H9 (cell line): ENCODE measurements around the gene DNAJC5. TPM values are rescaled to one million over a fixed set of nuclear protein-coding genes. Genes with fewer than 3 reads are reported as not detected.

ENCODE experiments used
- DNase-seq: peaks from one replicate; pipeline ENCODE4 v3.0.0-alpha.2; 2017
- H2AFZ ChIP-seq: one replicate; pipeline ENCODE4 v1.6.1; 2013; ENCODE audit warnings: mild to moderate bottlenecking, low read length, control low read depth, moderate library complexity
- H2AK5ac ChIP-seq: 2 replicates; pipeline ENCODE4 v1.6.1; 2013; ENCODE audit warnings: low read length, control low read depth, mixed read lengths; ENCODE audit not compliant: insufficient read length
- H2BK120ac ChIP-seq: one replicate; pipeline ENCODE4 v1.6.1; 2013; ENCODE audit warnings: low read depth, mild to moderate bottlenecking, low read length, control low read depth, inconsistent platforms; ENCODE audit not compliant: poor library complexity, severe bottlenecking
- H2BK12ac ChIP-seq: 2 replicates; pipeline ENCODE4 v1.6.1; 2013; ENCODE audit warnings: low read length, control low read depth, mixed read lengths, low read depth; ENCODE audit not compliant: insufficient read length
- H2BK15ac ChIP-seq: 2 replicates; pipeline ENCODE4 v1.6.1; 2013; ENCODE audit warnings: low read depth, low read length, control low read depth
- H2BK20ac ChIP-seq: one replicate; pipeline ENCODE4 v1.6.1; 2013; ENCODE audit warnings: low read depth, mild to moderate bottlenecking, low read length, control low read depth, inconsistent platforms; ENCODE audit not compliant: poor library complexity, severe bottlenecking
- H2BK5ac ChIP-seq: 2 replicates; pipeline ENCODE4 v1.6.1; 2013; ENCODE audit warnings: low read length, control low read depth, mixed read lengths; ENCODE audit not compliant: insufficient read length
- H3K14ac ChIP-seq: 2 replicates; pipeline ENCODE4 v1.6.1; 2013; ENCODE audit warnings: low read length, control low read depth; ENCODE audit not compliant: insufficient read depth
- H3K18ac ChIP-seq: 2 replicates; pipeline ENCODE4 v1.6.1; 2013; ENCODE audit warnings: low read depth, mild to moderate bottlenecking, mixed read lengths, low read length, control low read depth; ENCODE audit not compliant: insufficient read length
- H3K23ac ChIP-seq: 2 replicates; pipeline ENCODE4 v1.6.1; 2013; ENCODE audit warnings: low read length, control low read depth, mixed read lengths, low read depth; ENCODE audit not compliant: insufficient read length
- H3K23me2 ChIP-seq: 2 replicates; pipeline ENCODE4 v1.6.1; 2013; ENCODE audit warnings: low read depth, mild to moderate bottlenecking, mixed read lengths, low read length, control low read depth; ENCODE audit not compliant: insufficient read length, poor library complexity, severe bottlenecking
- H3K27ac ChIP-seq: 2 replicates; pipeline ENCODE4 v1.5.1; 2013; ENCODE audit warnings: low read length, control low read depth, mixed read lengths, low read depth; ENCODE audit not compliant: insufficient read length
- H3K27me3 ChIP-seq: 2 replicates; pipeline ENCODE4 v1.6.1; 2013; ENCODE audit warnings: low read length, control low read depth, inconsistent platforms; ENCODE audit not compliant: insufficient read depth
- H3K4ac ChIP-seq: 2 replicates; pipeline ENCODE4 v1.6.1; 2013; ENCODE audit warnings: low read depth, mild to moderate bottlenecking, control low read depth, inconsistent platforms, low read length, moderate library complexity
- H3K4me1 ChIP-seq: 2 replicates; pipeline ENCODE4 v1.6.1; 2013; ENCODE audit warnings: low read length, control low read depth, inconsistent platforms; ENCODE audit not compliant: insufficient read depth
- H3K4me2 ChIP-seq: 2 replicates; pipeline ENCODE4 v1.6.1; 2013; ENCODE audit warnings: low read length, control low read depth, mixed read lengths; ENCODE audit not compliant: insufficient read length, insufficient read depth
- H3K56ac ChIP-seq: 2 replicates; pipeline ENCODE4 v1.6.1; 2013; ENCODE audit warnings: low read depth, mild to moderate bottlenecking, mixed read lengths, low read length, control low read depth; ENCODE audit not compliant: insufficient read length
- H3K79me1 ChIP-seq: 2 replicates; pipeline ENCODE4 v1.6.1; 2013; ENCODE audit warnings: low read depth, mild to moderate bottlenecking, moderate library complexity, low read length, control low read depth, inconsistent platforms; ENCODE audit not compliant: insufficient read depth, poor library complexity, severe bottlenecking
- H3K79me2 ChIP-seq: 2 replicates; pipeline ENCODE4 v1.6.1; 2013; ENCODE audit warnings: low read length, control low read depth, inconsistent platforms; ENCODE audit not compliant: insufficient read depth
- H3K9ac ChIP-seq: 2 replicates; pipeline ENCODE4 v1.6.1; 2013; ENCODE audit warnings: low read length, control low read depth, mixed read lengths; ENCODE audit not compliant: insufficient read length; ENCODE audit errors: extremely low read depth
- H3K9me3 ChIP-seq: one replicate; pipeline ENCODE4 v1.6.1; 2013; ENCODE audit warnings: low read depth, low read length, inconsistent platforms; ENCODE audit not compliant: control insufficient read depth
- H3T11ph ChIP-seq: one replicate; pipeline ENCODE4 v1.6.1; 2013; ENCODE audit warnings: mild to moderate bottlenecking, low read length, control low read depth, inconsistent platforms
- H4K20me1 ChIP-seq: one replicate; pipeline ENCODE4 v1.6.1; 2013; ENCODE audit not compliant: control insufficient read depth, insufficient read length, insufficient read depth
- H4K5ac ChIP-seq: 2 replicates; pipeline ENCODE4 v1.6.1; 2013; ENCODE audit warnings: low read depth, mild to moderate bottlenecking, mixed read lengths, low read length, control low read depth; ENCODE audit not compliant: insufficient read length
- H4K8ac ChIP-seq: replicated peaks from 2 replicates; pipeline ENCODE4 v1.6.1; 2013; ENCODE audit warnings: low read length, control low read depth, mixed read lengths, low read depth; ENCODE audit not compliant: insufficient read length
- H4K91ac ChIP-seq: 2 replicates; pipeline ENCODE4 v1.6.1; 2013; ENCODE audit warnings: low read depth, mild to moderate bottlenecking, moderate library complexity, mixed read lengths, low read length, control low read depth; ENCODE audit not compliant: insufficient read length
- H3K27ac Mint-ChIP-seq, 3 experiments: 2 replicates in 2 of 3; 3 replicates in 1 of 3; pipeline ENCODE4 v1.8.0; 2020 to 2021; ENCODE audit warnings: mixed read lengths in 3 of 3, mild to moderate bottlenecking in 1 of 3, moderate library complexity in 1 of 3
- H3K27me3 Mint-ChIP-seq: 2 replicates; pipeline ENCODE4 v1.8.0; 2021; ENCODE audit warnings: low read depth, mild to moderate bottlenecking, moderate library complexity, mixed read lengths
- H3K36me3 Mint-ChIP-seq, 3 experiments: 2 replicates in 2 of 3; 3 replicates in 1 of 3; pipeline ENCODE4 v1.8.0; 2020 to 2021; ENCODE audit warnings: low read depth in 3 of 3, mixed read lengths in 3 of 3; ENCODE audit not compliant: insufficient read depth in 1 of 3
- H3K4me1 Mint-ChIP-seq, 2 experiments: 2 replicates each; pipeline ENCODE4 v1.8.0; 2020; ENCODE audit warnings: mixed read lengths in 2 of 2
- H3K4me3 Mint-ChIP-seq, 2 experiments: 2 replicates in 1 of 2; 3 replicates in 1 of 2; pipeline ENCODE4 v1.8.0; 2020 to 2021; ENCODE audit warnings: mild to moderate bottlenecking in 2 of 2, mixed read lengths in 2 of 2, moderate library complexity in 1 of 2
- H3K9me3 Mint-ChIP-seq, 2 experiments: 2 replicates in 1 of 2; 3 replicates in 1 of 2; pipeline ENCODE4 v1.8.0; 2020; ENCODE audit warnings: mild to moderate bottlenecking in 2 of 2, mixed read lengths in 2 of 2, moderate library complexity in 1 of 2
- WGBS: extraction: QIAGEN DNeasy Blood & Tissue Kit; methylation state at CpG from one replicate; pipeline ENCODE4 v1.1.7; 2013; ENCODE audit warnings: missing lambda C conversion rate, low lambda C conversion rate, mixed read lengths; ENCODE audit not compliant: insufficient read length; ENCODE audit errors: extremely low coverage; 5-methylcytosine and 5-hydroxymethylcytosine counted together
- total RNA-seq: library from RNA; stranded (reverse); gene quantifications from 2 replicates; pipeline ENCODE4 v1.2.1, GENCODE V29; 2021
- TF ChIP-seq, protein P1 (sequence below): fragments of 200-600 bp; sonication (generic); conservative IDR thresholded peaks from 3 replicates; pipeline ENCODE4 v1.8.0; 2021; ENCODE audit warnings: antibody characterized with exemption, mild to moderate bottlenecking

Gene DNAJC5
- total RNA-seq, 1 experiment from 2014 or later, result 43.0 TPM

DNA sequence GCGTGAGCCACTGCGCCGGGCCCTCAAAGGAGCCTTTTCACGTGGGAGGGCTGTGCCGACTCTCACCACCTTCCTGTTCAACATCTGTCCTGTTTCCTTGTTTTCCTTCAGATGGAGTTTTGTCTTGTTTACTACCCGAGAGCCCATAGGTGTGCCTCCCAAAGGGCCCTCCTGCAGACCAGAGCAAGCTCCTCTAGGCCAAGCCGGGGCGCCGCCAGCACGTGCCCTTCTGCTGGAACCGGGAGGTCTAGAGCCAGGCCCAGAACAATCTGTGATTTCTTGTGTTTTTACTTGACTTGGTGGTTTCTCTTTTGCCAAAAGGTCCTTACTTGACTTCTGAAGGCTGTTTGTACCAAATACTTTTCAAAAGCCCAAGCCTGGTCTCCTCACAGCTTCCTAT lies 8.0 kb upstream of the DNAJC5 start:
- H3K4me1 Mint-ChIP-seq, result no peaks in the 10 kb centered on the region
- no peaks in the 10 kb centered on the region for H3K79me2 ChIP-seq
- H2BK5ac ChIP-seq, result no peak overlapping the region

More for the DNA sequence above, 8.0 kb upstream of the DNAJC5 start:
- Histone ChIP-seq H3K4me2 (no peak overlapping the region), H2BK120ac (no peak overlapping the region), H3K79me1 (no peaks in the 10 kb centered on the region), H4K5ac (no peak overlapping the region), H3K4ac (no peak overlapping the region), H4K91ac (no peak overlapping the region), H3K56ac (no peak overlapping the region), H2BK15ac (no peak overlapping the region), H4K20me1 (no peaks in the 10 kb centered on the region), H2BK20ac (no peak overlapping the region), H3K23me2 (no peaks in the 10 kb centered on the region), H3K27ac (no peak overlapping the region), H3K27me3 (no peaks in the 10 kb centered on the region), H3K9me3 (no peaks in the 10 kb centered on the region), H2AK5ac (no peak overlapping the region), H3K4me1 (no peaks in the 10 kb centered on the region), H3K18ac (no peak overlapping the region), H3K9ac (no peak overlapping the region), H3T11ph (no peak overlapping the region), H2BK12ac (no peak overlapping the region), H3K23ac (no peak overlapping the region), H3K14ac (no peak overlapping the region), H4K8ac (no peak overlapping the region), H2AFZ (no peak overlapping the region)
- H3K4me3 Mint-ChIP-seq, result no peak overlapping the region
- peak overlapping the region; percentile 74 to 88 (median 88); a peak in 5 of 7 replicates for H3K27ac Mint-ChIP-seq
- H3K9me3 Mint-ChIP-seq, result no peaks in the 10 kb centered on the region
- H3K27me3 Mint-ChIP-seq, result no peaks in the 10 kb centered on the region
- TF ChIP-seq, protein P1, sequence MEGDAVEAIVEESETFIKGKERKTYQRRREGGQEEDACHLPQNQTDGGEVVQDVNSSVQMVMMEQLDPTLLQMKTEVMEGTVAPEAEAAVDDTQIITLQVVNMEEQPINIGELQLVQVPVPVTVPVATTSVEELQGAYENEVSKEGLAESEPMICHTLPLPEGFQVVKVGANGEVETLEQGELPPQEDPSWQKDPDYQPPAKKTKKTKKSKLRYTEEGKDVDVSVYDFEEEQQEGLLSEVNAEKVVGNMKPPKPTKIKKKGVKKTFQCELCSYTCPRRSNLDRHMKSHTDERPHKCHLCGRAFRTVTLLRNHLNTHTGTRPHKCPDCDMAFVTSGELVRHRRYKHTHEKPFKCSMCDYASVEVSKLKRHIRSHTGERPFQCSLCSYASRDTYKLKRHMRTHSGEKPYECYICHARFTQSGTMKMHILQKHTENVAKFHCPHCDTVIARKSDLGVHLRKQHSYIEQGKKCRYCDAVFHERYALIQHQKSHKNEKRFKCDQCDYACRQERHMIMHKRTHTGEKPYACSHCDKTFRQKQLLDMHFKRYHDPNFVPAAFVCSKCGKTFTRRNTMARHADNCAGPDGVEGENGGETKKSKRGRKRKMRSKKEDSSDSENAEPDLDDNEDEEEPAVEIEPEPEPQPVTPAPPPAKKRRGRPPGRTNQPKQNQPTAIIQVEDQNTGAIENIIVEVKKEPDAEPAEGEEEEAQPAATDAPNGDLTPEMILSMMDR, result no peak
- H3K36me3 Mint-ChIP-seq, result peaks cover 19 to 76% (median 76%) of the 10 kb centered on the region in 3 experiments; a peak in 6 of 7 replicates
- DNase-seq, result no peak
- WGBS, result no CpG with 5 or more reads among the region's 11 CpGs
